ENCODE data around the gene MAP3K2.

Gene MAP3K2

DNA sequence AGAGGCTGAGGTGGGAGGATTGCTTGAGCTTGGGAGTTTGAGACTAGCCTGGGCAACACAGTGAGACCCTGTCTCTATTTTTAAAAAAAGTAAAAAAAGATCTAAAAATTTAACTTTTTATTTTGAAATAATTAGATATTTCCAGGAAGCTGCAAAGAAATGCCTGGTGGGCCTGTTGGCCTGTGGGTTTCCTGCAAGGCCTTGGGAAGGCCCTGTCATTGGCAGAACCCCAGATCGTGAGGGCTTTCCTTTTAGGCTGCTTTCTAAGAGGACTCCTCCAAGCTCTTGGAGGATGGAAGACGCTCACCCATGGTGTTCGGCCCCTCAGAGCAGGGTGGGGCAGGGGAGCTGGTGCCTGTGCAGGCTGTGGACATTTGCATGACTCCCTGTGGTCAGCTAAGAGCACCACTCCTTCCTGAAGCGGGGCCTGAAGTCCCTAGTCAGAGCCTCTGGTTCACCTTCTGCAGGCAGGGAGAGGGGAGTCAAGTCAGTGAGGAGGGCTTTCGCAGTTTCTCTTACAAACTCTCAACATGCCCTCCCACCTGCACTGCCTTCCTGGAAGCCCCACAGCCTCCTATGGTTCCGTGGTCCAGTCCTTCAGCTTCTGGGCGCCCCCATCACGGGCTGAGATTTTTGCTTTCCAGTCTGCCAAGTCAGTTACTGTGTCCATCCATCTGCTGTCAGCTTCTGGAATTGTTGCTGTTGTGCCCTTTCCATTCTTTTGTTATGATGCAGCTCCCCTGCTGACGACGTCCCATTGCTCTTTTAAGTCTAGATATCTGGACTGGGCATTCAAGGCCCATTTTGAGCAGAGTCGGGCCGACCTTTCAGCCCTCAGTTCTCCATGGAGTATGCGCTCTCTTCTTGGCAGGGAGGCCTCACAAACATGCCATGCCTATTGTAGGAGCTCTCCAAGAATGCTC is 37.1 kb upstream of the MAP3K2 start:
- TF ChIP-seq ZNF274 (IDR thresholded peaks at IDR 0.05; ENCODE audit: low read depth, low read length) = no peak
- H3K4me3 ChIP-seq (ENCODE audit: low read length) = no peak overlapping the region

GRCh38 chr2:127423880-127424279 is 36.1 kb upstream of the MAP3K2 start:
- no peak overlapping the region for H3K4me3 ChIP-seq (ENCODE audit: low read length)

DNA sequence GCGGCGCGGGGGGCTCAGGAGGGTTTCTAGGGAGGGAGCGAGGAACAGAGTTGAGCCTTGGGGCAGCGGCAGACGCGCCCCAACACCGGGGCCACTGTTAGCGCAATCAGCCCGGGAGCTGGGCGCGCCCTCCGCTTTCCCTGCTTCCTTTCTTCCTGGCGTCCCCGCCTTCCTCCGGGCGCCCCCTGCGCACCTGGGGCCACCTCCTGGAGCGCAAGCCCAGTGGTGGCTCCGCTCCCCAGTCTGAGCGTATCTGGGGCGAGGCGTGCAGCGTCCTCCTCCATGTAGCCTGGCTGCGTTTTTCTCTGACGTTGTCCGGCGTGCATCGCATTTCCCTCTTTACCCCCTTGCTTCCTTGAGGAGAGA is 35.7 kb upstream of the MAP3K2 start:
- TF ChIP-seq ZNF274 (IDR thresholded peaks at IDR 0.05; ENCODE audit: low read depth, low read length) = no peak
- H3K4me3 ChIP-seq (ENCODE audit: low read length) = no peak overlapping the region; the same call in 1 of the 2 replicates

More at GRCh38 chr2:127423880-127424279, 36.1 kb upstream of the MAP3K2 start:
- no peak for TF ChIP-seq ZNF274 (IDR thresholded peaks at IDR 0.05; ENCODE audit: low read depth, low read length)

DNA sequence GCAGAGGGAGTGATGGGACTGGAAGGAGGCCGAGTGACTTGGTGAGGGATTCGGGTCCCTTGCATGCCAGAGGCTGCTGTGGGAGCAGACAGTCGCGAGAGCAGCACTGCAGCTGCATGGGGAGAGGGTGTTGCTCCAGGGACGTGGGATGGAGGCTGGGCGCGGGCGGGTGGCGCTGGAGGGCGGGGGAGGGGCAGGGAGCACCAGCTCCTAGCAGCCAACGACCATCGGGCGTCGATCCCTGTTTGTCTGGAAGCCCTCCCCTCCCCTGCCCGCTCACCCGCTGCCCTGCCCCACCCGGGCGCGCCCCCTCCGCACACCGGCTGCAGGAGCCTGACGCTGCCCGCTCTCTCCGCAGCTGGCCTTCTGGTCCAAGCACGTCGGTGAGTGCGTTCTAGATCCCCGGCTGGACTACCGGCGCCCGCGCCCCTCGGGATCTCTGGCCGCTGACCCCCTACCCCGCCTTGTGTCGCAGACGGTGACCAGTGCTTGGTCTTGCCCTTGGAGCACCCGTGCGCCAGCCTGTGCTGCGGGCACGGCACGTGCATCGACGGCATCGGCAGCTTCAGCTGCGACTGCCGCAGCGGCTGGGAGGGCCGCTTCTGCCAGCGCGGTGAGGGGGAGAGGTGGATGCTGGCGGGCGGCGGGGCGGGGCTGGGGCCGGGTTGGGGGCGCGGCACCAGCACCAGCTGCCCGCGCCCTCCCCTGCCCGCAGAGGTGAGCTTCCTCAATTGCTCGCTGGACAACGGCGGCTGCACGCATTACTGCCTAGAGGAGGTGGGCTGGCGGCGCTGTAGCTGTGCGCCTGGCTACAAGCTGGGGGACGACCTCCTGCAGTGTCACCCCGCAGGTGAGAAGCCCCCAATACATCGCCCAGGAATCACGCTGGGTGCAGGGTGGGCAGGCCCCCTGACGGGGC is 35.0 kb upstream of the MAP3K2 start:
- H3K4me3 ChIP-seq (ENCODE audit: low read length) = no peak overlapping the region
- TF ChIP-seq ZNF274 (IDR thresholded peaks at IDR 0.05; ENCODE audit: low read depth, low read length) = no peak

DNA sequence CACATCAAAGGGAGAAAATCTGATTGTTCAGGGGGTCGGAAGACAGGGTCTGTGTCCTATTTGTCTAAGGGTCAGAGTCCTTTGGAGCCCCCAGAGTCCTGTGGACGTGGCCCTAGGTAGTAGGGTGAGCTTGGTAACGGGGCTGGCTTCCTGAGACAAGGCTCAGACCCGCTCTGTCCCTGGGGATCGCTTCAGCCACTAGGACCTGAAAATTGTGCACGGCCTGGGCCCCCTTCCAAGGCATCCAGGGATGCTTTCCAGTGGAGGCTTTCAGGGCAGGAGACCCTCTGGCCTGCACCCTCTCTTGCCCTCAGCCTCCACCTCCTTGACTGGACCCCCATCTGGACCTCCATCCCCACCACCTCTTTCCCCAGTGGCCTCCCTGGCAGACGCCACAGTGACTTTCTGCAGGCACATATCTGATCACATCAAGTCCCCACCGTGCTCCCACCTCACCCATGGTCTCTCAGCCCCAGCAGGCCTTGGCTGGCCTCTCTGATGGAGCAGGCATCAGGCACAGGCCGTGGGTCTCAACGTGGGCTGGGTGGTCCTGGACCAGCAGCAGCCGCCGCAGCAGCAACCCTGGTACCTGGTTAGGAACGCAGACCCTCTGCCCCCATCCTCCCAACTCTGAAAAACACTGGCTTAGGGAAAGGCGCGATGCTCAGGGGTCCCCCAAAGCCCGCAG is 34.2 kb upstream of the MAP3K2 start:
- TF ChIP-seq ZNF274 (IDR thresholded peaks at IDR 0.05; ENCODE audit: low read depth, low read length) = no peak
- no peak overlapping the region for H3K4me3 ChIP-seq (ENCODE audit: low read length)

DNA sequence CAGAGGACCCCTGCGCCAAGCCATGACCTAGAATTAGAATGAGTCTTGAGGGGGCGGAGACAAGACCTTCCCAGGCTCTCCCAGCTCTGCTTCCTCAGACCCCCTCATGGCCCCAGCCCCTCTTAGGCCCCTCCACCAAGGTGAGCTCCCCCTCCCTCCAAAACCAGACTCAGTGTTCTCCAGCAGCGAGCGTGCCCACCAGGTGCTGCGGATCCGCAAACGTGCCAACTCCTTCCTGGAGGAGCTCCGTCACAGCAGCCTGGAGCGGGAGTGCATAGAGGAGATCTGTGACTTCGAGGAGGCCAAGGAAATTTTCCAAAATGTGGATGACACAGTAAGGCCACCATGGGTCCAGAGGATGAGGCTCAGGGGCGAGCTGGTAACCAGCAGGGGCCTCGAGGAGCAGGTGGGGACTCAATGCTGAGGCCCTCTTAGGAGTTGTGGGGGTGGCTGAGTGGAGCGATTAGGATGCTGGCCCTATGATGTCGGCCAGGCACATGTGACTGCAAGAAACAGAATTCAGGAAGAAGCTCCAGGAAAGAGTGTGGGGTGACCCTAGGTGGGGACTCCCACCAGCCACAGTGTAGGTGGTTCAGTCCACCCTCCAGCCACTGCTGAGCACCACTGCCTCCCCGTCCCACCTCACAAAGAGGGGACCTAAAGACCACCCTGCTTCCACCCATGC is 33.5 kb upstream of the MAP3K2 start:
- H3K4me3 ChIP-seq (ENCODE audit: low read length) = no peak overlapping the region
- TF ChIP-seq ZNF274 (IDR thresholded peaks at IDR 0.05; ENCODE audit: low read depth, low read length) = no peak

DNA sequence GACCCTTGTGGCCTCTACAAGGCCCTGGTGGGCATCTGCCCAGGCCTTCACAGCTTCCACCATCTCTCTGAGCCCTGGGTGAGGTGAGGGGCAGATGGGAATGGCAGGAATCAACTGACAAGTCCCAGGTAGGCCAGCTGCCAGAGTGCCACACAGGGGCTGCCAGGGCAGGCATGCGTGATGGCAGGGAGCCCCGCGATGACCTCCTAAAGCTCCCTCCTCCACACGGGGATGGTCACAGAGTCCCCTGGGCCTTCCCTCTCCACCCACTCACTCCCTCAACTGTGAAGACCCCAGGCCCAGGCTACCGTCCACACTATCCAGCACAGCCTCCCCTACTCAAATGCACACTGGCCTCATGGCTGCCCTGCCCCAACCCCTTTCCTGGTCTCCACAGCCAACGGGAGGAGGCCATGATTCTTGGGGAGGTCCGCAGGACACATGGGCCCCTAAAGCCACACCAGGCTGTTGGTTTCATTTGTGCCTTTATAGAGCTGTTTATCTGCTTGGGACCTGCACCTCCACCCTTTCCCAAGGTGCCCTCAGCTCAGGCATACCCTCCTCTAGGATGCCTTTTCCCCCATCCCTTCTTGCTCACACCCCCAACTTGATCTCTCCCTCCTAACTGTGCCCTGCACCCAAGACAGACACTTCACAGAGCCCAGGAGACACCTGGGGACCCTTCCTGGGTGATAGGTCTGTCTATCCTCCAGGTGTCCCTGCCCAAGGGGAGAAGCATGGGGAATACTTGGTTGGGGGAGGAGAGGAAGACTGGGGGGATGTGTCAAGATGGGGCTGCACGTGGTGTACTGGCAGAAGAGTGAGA is 32.5 kb upstream of the MAP3K2 start:
- no peak for TF ChIP-seq ZNF274 (IDR thresholded peaks at IDR 0.05; ENCODE audit: low read depth, low read length)
- no peak overlapping the region for H3K4me3 ChIP-seq (ENCODE audit: low read length)

DNA sequence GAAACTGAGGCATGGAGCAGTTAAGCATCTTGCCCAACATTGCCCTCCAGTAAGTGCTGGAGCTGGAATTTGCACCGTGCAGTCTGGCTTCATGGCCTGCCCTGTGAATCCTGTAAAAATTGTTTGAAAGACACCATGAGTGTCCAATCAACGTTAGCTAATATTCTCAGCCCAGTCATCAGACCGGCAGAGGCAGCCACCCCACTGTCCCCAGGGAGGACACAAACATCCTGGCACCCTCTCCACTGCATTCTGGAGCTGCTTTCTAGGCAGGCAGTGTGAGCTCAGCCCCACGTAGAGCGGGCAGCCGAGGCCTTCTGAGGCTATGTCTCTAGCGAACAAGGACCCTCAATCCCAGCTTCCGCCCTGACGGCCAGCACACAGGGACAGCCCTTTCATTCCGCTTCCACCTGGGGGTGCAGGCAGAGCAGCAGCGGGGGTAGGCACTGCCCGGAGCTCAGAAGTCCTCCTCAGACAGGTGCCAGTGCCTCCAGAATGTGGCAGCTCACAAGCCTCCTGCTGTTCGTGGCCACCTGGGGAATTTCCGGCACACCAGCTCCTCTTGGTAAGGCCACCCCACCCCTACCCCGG is 31.8 kb upstream of the MAP3K2 start:
- H3K4me3 ChIP-seq (ENCODE audit: low read length) = no peak overlapping the region
- no peak for TF ChIP-seq ZNF274 (IDR thresholded peaks at IDR 0.05; ENCODE audit: low read depth, low read length)

- TF ChIP-seq ZNF274 (IDR thresholded peaks at IDR 0.05; ENCODE audit: low read depth, low read length) = no peak
- no peak overlapping the region for H3K4me3 ChIP-seq (ENCODE audit: low read length)
Observed at GRCh38 chr2:127419112-127419430, 31.3 kb upstream of the MAP3K2 start.

DNA sequence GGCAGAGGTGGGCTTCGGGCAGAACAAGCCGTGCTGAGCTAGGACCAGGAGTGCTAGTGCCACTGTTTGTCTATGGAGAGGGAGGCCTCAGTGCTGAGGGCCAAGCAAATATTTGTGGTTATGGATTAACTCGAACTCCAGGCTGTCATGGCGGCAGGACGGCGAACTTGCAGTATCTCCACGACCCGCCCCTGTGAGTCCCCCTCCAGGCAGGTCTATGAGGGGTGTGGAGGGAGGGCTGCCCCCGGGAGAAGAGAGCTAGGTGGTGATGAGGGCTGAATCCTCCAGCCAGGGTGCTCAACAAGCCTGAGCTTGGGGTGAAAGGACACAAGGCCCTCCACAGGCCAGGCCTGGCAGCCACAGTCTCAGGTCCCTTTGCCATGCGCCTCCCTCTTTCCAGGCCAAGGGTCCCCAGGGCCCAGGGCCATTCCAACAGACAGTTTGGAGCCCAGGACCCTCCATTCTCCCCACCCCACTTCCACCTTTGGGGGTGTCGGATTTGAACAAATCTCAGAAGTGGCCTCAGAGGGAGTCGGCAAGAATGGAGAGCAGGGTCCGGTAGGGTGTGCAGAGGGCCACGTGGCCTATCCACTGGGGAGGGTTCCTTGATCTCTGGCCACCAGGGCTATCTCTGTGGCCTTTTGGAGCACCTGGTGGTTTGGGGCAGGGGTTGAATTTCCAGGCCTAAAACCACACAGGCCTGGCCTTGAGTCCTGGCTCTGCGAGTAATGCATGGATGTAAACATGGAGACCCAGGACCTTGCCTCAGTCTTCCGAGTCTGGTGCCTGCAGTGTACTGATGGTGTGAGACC is 30.7 kb upstream of the MAP3K2 start, which contains the start of gene PROC:
PROC (plus strand) TSS at position 128 of the 812 bp plus-strand sequence. CDS start 1,516 bp downstream, outside the sequence.
- H3K4me3 ChIP-seq (ENCODE audit: low read length) = no peak within 1 kb of the TSS
- no peak for TF ChIP-seq ZNF274 (IDR thresholded peaks at IDR 0.05; ENCODE audit: low read depth, low read length)

DNA sequence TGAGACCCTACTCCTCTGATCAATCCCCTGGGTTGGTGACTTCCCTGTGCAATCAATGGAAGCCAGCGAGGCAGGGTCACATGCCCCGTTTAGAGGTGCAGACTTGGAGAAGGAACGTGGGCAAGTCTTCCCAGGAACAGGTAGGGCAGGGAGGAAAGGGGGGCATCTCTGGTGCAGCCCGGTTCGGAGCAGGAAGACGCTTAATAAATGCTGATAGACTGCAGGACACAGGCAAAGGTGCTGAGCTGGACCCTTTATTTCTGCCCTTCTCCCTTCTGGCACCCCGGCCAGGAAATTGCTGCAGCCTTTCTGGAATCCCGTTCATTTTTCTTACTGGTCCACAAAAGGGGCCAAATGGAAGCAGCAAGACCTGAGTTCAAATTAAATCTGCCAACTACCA is 29.6 kb upstream of the MAP3K2 start:
- no peak overlapping the region for H3K4me3 ChIP-seq (ENCODE audit: low read length)
- no peak for TF ChIP-seq ZNF274 (IDR thresholded peaks at IDR 0.05; ENCODE audit: low read depth, low read length)
